Keratinocyte (primary cell): ENCODE results near the gene ZBP1.

Experiments
- EZH2 ChIP-seq: IDR thresholded peaks from one replicate; pipeline ENCODE4 v1.6.1; 2012; ENCODE audit warnings: inconsistent platforms, mild to moderate bottlenecking, low read length, moderate library complexity
- TF ChIP-seq, protein P1 (sequence below), 3 experiments: IDR thresholded peaks in 1 of 3; conservative IDR thresholded peaks in 1 of 3; optimal IDR thresholded peaks in 1 of 3; 2 replicates in 2 of 3; 3 replicates in 1 of 3; pipeline versions ENCODE3 to v1.5.1; 2011; ENCODE audit warnings: low read length in 3 of 3, mild to moderate bottlenecking in 3 of 3, moderate library complexity in 2 of 3, control low read depth in 1 of 3, inconsistent platforms in 1 of 3; ENCODE audit not compliant: insufficient read depth in 2 of 3; ENCODE audit errors: extremely low read depth in 1 of 3

DNA sequence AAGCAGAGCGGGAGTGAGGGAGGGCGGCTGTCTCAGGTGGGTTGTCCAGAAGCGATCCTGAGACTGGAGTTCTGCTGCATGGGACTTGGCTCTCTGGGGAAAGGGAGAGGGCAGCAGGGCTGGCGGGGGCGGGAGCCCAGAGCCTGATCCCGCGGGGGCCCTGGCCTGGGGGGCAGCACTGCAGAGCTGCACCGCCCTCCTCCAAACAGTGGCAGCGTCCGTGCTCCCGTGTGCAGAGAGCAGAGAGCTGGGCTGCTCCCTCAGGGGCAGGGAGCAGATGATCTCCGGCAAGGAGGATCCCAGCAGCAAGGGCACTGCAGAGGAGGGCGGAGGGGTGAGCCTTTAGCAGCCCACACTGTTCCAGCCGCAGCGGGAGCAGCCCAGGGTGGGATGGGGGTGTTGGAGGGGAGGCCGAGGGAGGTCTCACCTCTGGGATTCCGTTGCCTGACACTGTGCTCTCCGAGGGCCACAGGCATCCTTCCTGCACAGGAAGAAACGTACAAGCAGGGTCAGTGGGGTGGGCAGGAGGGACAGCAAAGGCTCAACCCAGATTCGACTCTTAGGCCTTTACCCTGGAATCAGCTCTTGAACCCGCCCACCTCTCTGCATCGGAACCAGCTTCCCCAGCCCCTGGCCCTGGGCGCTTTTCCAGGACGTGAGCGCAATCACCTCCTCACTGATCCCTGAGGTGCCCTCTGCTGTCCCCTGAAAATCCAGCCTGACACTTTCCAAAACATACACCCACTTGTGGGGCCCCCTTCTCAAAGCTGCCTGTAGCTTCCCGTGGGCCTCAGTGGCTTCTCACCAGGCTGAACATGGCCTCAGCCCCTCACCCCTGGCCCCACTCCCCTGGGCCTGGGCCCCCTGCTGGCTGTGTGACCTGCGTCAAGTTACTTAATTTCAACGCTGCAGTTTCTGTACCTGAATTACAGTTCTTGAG lies 32.6 kb upstream of the ZBP1 start:
- no peak for TF ChIP-seq EZH2
- TF ChIP-seq, protein P1, sequence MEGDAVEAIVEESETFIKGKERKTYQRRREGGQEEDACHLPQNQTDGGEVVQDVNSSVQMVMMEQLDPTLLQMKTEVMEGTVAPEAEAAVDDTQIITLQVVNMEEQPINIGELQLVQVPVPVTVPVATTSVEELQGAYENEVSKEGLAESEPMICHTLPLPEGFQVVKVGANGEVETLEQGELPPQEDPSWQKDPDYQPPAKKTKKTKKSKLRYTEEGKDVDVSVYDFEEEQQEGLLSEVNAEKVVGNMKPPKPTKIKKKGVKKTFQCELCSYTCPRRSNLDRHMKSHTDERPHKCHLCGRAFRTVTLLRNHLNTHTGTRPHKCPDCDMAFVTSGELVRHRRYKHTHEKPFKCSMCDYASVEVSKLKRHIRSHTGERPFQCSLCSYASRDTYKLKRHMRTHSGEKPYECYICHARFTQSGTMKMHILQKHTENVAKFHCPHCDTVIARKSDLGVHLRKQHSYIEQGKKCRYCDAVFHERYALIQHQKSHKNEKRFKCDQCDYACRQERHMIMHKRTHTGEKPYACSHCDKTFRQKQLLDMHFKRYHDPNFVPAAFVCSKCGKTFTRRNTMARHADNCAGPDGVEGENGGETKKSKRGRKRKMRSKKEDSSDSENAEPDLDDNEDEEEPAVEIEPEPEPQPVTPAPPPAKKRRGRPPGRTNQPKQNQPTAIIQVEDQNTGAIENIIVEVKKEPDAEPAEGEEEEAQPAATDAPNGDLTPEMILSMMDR (optimal IDR thresholded peaks at IDR 0.05 in 1 of 3, IDR thresholded peaks at IDR 0.05 in 1 of 3, conservative IDR thresholded peaks at IDR 0.05 in 1 of 3; ENCODE audit: extremely low read depth in 1 of 3, insufficient read depth in 2 of 3, low read length in 3 of 3) = no peak
